ENCODE results near the gene NFYA.

NFYA gene

GRCh38 chr6:41028561-41029412 lies 44.0 kb upstream of the NFYA start:
- Histone ChIP-seq H3K9me3 (no peaks in the 10 kb centered on the region), H3K36me3 (no peaks in the 10 kb centered on the region), H3K27me3 (no peaks in the 10 kb centered on the region), H3K4me3 (peak overlapping the region; percentile 49 to 59), H3K27ac (peak overlapping the region; percentile 61 to 65), H3K4me1 (peaks cover 0 to 16% (median 13%) of the 10 kb centered on the region in 4 donors)
- DNase-seq = no peak
- intact Hi-C loops (cut with DNase I; ENCODE audit: low total_unique reads) = loop anchor here (5.0 kb wide), 1 partner anchor 39 kb away; no protein-coding TSS in a partner anchor
- TF ChIP-seq CTCF (IDR thresholded peaks at IDR 0.05) = no peak

- Histone ChIP-seq H3K27me3 (no peaks in the 10 kb centered on the region), H3K4me1 (peaks cover 0 to 9% (median 7%) of the 10 kb centered on the region in 4 donors), H3K36me3 (no peaks in the 10 kb centered on the region), H3K4me3 (no peak overlapping the region), H3K27ac (no peak overlapping the region), H3K9me3 (no peaks in the 10 kb centered on the region)
- no peak for DNase-seq
- no peak for TF ChIP-seq CTCF (IDR thresholded peaks at IDR 0.05)
- intact Hi-C loops (cut with DNase I; ENCODE audit: low total_unique reads) = no loop called here
Observed at GRCh38 chr6:41032830-41033229, 39.9 kb upstream of the NFYA start.

GRCh38 chr6:41033776-41034175 lies 39.0 kb upstream of the NFYA start:
- no peak for DNase-seq
- Histone ChIP-seq H3K36me3 (no peaks in the 10 kb centered on the region), H3K9me3 (no peaks in the 10 kb centered on the region), H3K27ac (no peak overlapping the region), H3K27me3 (no peaks in the 10 kb centered on the region), H3K4me1 (peaks cover 0 to 2% (median under 1%) of the 10 kb centered on the region in 4 donors), H3K4me3 (no peak overlapping the region)
- intact Hi-C loops (cut with DNase I; ENCODE audit: low total_unique reads) = loop anchor here (2.0 kb wide), 1 partner anchor 57 kb away; no protein-coding TSS in a partner anchor
- TF ChIP-seq CTCF (IDR thresholded peaks at IDR 0.05) = no peak

- no peak for DNase-seq
- H3K36me3 ChIP-seq = no peaks in the 10 kb centered on the region
- intact Hi-C loops (cut with DNase I; ENCODE audit: low total_unique reads) = no loop called here
- H3K27me3 ChIP-seq = no peaks in the 10 kb centered on the region
- H3K27ac ChIP-seq = no peak overlapping the region
- H3K4me1 ChIP-seq = no peaks in the 10 kb centered on the region
- no peak for TF ChIP-seq CTCF (IDR thresholded peaks at IDR 0.05)
- no peaks in the 10 kb centered on the region for H3K9me3 ChIP-seq
- H3K4me3 ChIP-seq = no peak overlapping the region
Observed at GRCh38 chr6:41036186-41036585, 36.6 kb upstream of the NFYA start.

GRCh38 chr6:41036601-41037000 lies 36.2 kb upstream of the NFYA start:
- H3K9me3 ChIP-seq = no peaks in the 10 kb centered on the region
- no peak for DNase-seq
- TF ChIP-seq CTCF (IDR thresholded peaks at IDR 0.05) = no peak
- H3K4me3 ChIP-seq = no peak overlapping the region
- no peaks in the 10 kb centered on the region for H3K4me1 ChIP-seq
- no peaks in the 10 kb centered on the region for H3K27me3 ChIP-seq
- intact Hi-C loops (cut with DNase I; ENCODE audit: low total_unique reads) = no loop called here
- H3K36me3 ChIP-seq = no peaks in the 10 kb centered on the region
- H3K27ac ChIP-seq = no peak overlapping the region

All from tibial artery (tissue), 4 donors.